ENCODE measurements around the gene SLC2A9.

DNA sequence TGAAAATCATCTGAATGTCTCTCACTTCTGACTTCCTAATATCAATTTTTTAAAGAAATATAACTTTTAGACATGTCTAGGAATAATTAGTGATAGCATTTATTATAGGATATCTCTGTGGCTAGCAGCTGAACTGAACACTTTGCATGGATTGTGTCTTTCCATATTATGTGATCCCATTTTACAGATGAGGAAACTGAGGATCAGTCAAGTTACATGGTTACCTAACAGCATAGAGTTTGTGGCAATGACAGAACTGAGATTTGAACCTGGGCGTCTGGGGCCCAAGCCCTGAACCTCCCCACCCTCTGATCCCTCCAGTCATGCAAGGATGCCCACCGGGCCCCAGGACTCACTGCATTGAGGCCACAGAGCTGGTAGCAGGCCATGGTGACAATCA lies 101.3 kb downstream of the SLC2A9 start:
- TF ChIP-seq, protein P1, sequence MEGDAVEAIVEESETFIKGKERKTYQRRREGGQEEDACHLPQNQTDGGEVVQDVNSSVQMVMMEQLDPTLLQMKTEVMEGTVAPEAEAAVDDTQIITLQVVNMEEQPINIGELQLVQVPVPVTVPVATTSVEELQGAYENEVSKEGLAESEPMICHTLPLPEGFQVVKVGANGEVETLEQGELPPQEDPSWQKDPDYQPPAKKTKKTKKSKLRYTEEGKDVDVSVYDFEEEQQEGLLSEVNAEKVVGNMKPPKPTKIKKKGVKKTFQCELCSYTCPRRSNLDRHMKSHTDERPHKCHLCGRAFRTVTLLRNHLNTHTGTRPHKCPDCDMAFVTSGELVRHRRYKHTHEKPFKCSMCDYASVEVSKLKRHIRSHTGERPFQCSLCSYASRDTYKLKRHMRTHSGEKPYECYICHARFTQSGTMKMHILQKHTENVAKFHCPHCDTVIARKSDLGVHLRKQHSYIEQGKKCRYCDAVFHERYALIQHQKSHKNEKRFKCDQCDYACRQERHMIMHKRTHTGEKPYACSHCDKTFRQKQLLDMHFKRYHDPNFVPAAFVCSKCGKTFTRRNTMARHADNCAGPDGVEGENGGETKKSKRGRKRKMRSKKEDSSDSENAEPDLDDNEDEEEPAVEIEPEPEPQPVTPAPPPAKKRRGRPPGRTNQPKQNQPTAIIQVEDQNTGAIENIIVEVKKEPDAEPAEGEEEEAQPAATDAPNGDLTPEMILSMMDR (IDR thresholded peaks at IDR 0.05) = no peak
- no peak for TF ChIP-seq POLR2A (IDR thresholded peaks at IDR 0.05)
